Activated T-helper 1 cell treated with anti-CD3 and anti-CD28 coated beads, Interleukin-2, amount 50 U/mL, for 16 hours (primary cell): ENCODE results near the gene UBL5.

Experiments used
- DNase-seq, 2 donors: peaks; one replicate each; pipeline ENCODE4 v3.0.0-alpha.2; 2020; ENCODE audit warnings: low read depth in 1 of 2, low spot score in 1 of 2

The UBL5 gene

GRCh38 chr19:9878511-9879196 lies 50.9 kb downstream of the UBL5 start:
- no peak for DNase-seq
